Forelimb muscle (tissue), 1 donor: ENCODE measurements around the gene MT1X. TPM values are rescaled to one million over a fixed set of nuclear protein-coding genes. Genes with fewer than 3 reads are reported as not detected.

Source experiments
- DNase-seq: peaks from one replicate; pipeline ENCODE4 v3.0.0-alpha.2; 2013; ENCODE audit warnings: low read depth
- polyA plus RNA-seq: library from polyadenylated mRNA; unstranded; fragments of 120-200 nt; gene quantifications from one replicate; pipeline ENCODE4 v1.2.1, GENCODE V29; 2013; ENCODE audit not compliant: insufficient read length

The MT1X gene
- polyA plus RNA-seq, 1 donor, result 10.3 TPM

GRCh38 chr16:56679078-56679730 lies 3.1 kb upstream of the MT1X start:
- no peak for DNase-seq

- DNase-seq, result no peak
Observed at GRCh38 chr16:56679818-56680217, 2.5 kb upstream of the MT1X start.

DNA sequence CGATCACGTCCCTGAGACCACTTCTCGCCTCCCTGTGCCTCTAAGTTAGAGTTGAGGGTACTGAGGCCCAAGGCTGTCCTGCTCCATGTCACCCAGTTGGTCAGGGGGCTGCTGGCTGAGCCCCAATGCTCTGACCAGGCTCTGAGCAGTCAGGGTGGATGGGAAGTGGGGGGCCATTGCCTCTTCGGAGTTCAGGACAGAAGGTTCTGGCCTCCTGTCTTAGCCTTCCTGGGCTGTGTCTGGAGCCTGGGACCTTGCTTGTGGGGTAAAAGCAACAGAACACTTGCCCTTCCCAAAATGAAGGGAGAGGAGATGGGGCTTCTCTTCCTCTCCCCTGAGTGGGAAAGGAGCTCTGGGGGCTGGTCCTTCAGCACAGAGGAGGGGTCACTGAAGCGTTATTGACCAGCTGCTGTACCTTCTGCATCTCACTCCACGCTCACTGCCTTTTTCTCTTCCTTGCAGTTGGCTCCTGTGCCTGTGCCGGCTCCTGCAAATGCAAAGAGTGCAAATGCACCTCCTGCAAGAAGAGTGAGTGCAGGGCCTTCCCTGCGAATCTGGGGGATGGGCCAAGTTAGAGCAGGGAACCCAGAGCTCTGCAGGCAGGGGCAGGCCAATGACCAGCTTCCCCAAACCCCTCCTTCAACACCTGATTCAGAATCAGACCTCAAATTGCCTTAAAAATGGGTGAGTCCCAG lies 580 bp downstream of the MT1X start:
- no peak for DNase-seq

GRCh38 chr16:56683424-56684172 lies 1.3 kb downstream of the MT1X start:
- DNase-seq, result no peak

- DNase-seq, result no peak
Observed at GRCh38 chr16:56684256-56684925, 2.1 kb downstream of the MT1X start.

GRCh38 chr16:56684926-56685590 lies 2.8 kb downstream of the MT1X start:
- DNase-seq, result no peak

DNA sequence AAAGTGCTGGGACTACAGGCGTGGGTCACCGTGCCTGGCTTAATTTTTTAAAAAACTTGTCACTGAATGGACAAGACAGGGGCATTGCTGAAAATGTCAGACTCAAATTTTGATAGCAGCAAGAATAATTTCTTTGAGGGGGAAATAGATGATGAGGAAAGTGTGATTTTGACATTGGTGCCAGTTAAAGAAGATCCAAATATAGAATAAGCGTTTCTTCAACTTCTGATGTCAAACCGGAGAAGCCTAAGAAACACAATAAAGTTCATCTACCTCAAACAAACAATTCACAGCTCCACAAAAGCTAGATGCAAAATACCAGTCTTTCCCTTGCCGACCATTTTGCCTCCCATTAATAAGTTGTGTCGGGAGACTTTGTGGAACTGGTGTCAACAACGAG lies 4.5 kb downstream of the MT1X start:
- no peak for DNase-seq

DNA sequence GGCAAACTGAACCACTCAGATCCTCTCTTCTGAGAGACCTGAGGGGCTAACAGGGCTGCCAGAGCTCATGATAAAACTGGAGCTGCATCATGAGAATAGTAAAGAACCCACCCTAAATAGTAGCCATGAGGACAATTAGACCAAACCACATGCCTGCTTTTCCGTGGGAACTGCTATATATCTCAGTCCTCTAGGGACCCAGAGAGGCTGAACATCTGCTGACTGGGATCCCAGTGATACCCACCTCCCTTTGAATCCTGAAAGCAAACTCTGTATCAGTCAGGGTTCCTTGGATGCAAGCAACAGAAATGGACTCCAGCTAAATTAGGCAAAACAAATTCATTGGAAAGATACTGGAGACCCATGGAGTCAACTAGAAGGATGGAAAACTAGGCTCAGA lies 6.5 kb downstream of the MT1X start:
- DNase-seq, result no peak

- no peak for DNase-seq
Observed at GRCh38 chr16:56689171-56689570, 6.9 kb downstream of the MT1X start.

DNA sequence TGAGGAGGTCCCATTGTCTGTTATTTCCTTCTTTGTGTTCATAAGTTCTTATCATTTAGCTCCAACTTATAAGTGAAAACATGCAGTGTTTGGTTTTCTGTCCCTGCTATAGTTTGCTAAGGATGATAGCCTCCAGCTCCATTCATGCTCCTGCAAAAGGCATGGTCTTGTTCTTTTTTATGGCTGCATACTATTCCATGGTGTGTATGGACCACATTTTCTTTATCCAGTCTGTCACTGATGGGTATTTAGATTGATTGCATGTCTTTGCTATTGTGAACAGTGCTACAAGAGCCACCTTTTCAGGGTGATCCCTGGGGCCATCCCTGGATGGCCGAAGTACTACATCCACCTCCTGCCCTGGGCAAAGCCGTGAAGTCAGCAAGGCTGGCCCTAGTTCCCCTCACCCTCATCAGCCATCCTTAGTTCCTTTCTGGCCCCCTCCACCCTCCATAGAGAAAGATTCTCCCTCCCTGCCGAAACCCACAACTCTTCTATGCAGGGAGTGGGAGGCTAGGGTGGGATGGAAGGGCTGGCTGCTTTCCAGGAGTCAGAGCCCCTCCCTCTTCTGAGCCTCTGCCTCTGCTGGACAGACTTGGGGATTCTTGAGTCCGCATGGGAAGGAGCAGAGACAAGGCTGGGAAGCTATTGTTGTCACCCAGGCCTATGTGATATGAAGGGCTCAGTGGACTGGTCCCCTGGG lies 8.3 kb downstream of the MT1X start:
- DNase-seq, result no peak

DNA sequence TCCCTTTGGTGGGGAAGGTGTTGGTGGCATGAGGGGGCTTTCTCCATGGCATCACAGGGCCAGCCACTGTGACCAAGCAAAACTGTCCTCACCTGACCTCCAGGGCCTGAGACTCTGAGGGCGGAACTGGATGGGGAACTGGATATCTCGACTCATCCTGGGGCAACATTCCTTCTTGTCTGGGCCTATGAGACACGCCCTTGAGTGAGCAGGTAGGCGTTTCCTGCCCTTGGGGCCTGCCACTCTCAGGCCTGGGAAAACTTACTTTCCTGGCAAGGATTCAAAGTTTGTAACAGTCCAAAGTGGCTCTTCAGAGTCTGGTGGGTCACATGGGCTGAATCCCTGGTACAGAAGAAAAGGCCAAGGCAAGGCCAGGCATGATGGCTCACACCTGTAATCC lies 9.6 kb downstream of the MT1X start:
- DNase-seq, result no peak

DNA sequence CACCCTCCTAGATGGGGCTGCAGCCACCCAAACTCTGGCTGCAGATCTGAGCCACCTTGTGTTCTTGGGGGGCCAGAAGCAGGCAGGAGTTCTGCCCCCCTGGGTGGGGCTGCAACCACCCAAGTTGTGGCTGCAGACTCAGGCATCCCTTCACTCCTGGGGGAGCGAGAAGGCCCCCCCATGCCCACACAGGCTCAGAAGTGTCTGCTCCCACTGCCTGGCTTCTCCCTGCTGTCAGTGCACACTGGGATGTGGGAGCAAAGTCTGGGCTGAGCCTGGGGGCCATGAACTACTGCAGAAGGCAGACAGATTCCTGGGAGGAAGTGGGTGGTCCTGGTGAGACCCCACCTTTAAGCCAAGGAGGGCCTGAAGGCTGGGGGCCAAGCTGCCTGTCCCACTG lies 13.0 kb downstream of the MT1X start:
- no peak for DNase-seq

- DNase-seq, result no peak
Observed at GRCh38 chr16:56697456-56698155, 15.3 kb downstream of the MT1X start.

GRCh38 chr16:56700195-56700594 lies 17.9 kb downstream of the MT1X start:
- DNase-seq, result no peak

GRCh38 chr16:56700631-56701030 lies 18.4 kb downstream of the MT1X start:
- DNase-seq, result no peak

DNA sequence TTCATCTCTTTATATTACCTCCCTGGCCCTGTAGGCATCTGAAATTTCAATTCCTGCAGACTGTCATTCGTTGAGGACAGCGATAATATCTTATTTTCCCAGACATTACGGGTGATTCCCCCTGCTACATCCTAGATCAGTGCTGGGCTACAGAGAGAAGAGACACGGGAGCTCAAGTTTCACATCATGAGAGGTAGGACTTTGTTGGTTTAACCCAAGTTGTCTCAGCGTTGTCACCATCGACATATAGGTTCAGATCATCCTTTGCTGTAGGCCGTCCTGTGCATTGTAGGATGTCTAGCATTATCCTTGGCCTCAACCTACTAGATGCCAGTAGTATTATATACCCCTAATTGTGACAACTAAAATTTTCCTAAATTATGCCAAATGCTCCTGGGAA lies 19.3 kb downstream of the MT1X start:
- no peak for DNase-seq

GRCh38 chr16:56702836-56703235 lies 20.6 kb downstream of the MT1X start:
- DNase-seq, result no peak

GRCh38 chr16:56708525-56709442 lies 26.5 kb downstream of the MT1X start:
- no peak for DNase-seq

- no peak for DNase-seq
Observed at GRCh38 chr16:56709443-56710040, 27.3 kb downstream of the MT1X start.
